HEK293T (cell line): ENCODE data around the gene WSB2.

Source experiments
- ARNT ChIP-seq: fragments of 450-650 bp; IDR thresholded peaks from 2 replicates; pipeline ENCODE4 v1.6.1; 2017; ENCODE audit warnings: mild to moderate bottlenecking
- BHLHE40 ChIP-seq: fragments of 450-650 bp; IDR thresholded peaks from 2 replicates; pipeline ENCODE4 v1.6.1; 2016; ENCODE audit warnings: mild to moderate bottlenecking, moderate library complexity, borderline replicate concordance
- FOXA1 ChIP-seq: fragments of 450-650 bp; IDR thresholded peaks from 2 replicates; pipeline ENCODE4 v1.6.1; 2016; ENCODE audit warnings: mild to moderate bottlenecking
- FOXK2 ChIP-seq: fragments of 450-650 bp; IDR thresholded peaks from 2 replicates; pipeline ENCODE4 v1.6.1; 2016; ENCODE audit warnings: mild to moderate bottlenecking
- FOXM1 ChIP-seq: fragments of 450-650 bp; IDR thresholded peaks from 2 replicates; pipeline ENCODE4 v1.6.1; 2017; ENCODE audit warnings: mild to moderate bottlenecking, borderline replicate concordance
- HDGF ChIP-seq: fragments of 450-650 bp; IDR thresholded peaks from 2 replicates; pipeline ENCODE4 v1.6.1; 2017; ENCODE audit warnings: antibody characterized with exemption, borderline replicate concordance
- NFRKB ChIP-seq: fragments of 450-650 bp; IDR thresholded peaks from 2 replicates; pipeline ENCODE4 v1.6.1; 2016; ENCODE audit warnings: mild to moderate bottlenecking, moderate library complexity
- SP1 ChIP-seq: fragments of 450-650 bp; IDR thresholded peaks from 2 replicates; pipeline ENCODE4 v1.6.1; 2017
- TARDBP ChIP-seq: fragments of 450-650 bp; IDR thresholded peaks from 2 replicates; pipeline ENCODE4 v1.6.1; 2016
- ZNF384 ChIP-seq: fragments of 450-650 bp; IDR thresholded peaks from 2 replicates; pipeline ENCODE4 v1.6.1; 2016
- TF ChIP-seq, protein P1 (sequence below): fragments of 450-650 bp; IDR thresholded peaks from 2 replicates; pipeline ENCODE4 v1.6.1; 2016

DNA sequence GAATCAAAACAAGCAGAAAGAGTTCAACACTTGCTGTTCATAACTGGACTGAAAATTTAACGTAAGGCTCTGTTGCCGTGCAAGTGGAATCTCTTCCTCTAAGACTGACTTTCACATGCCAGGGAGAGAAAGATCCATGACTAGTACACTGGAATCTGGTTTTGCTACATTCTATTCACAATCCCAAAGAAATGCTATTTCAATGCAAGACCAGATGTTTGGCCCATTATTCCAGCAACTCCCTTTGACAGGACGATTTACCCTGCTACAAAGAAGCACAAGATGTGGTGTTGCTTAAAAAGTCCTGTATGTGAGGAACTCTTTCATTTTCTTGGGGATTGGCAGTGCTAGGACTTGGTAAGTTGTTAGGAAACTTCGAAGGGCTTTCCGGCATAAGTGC is 27.1 kb downstream of the WSB2 start:
- TF ChIP-seq, protein P1, sequence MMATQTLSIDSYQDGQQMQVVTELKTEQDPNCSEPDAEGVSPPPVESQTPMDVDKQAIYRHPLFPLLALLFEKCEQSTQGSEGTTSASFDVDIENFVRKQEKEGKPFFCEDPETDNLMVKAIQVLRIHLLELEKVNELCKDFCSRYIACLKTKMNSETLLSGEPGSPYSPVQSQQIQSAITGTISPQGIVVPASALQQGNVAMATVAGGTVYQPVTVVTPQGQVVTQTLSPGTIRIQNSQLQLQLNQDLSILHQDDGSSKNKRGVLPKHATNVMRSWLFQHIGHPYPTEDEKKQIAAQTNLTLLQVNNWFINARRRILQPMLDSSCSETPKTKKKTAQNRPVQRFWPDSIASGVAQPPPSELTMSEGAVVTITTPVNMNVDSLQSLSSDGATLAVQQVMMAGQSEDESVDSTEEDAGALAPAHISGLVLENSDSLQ: no peak
- TF ChIP-seq BHLHE40 (no peak), FOXM1 (no peak), FOXK2 (no peak), TARDBP (no peak), HDGF (no peak), ZNF384 (no peak), SP1 (no peak), NFRKB (no peak), FOXA1 (no peak), ARNT (no peak)
